Lung (tissue), 12 donors: Measurements from ENCODE around the gene PRKG1. TPM values are rescaled to one million over a fixed set of nuclear protein-coding genes. Genes with fewer than 3 reads are reported as not detected.

Experiments used
- ATAC-seq: fragments of 200-7000 bp; cut with Tn5 transposase; one replicate; pipeline ENCODE4 v1.9.1; 2020; ENCODE audit warnings: moderate number of reproducible peaks; ENCODE audit not compliant: insufficient read depth, low FRiP score
- DNase-seq, 3 donors: peaks; one replicate each; pipeline ENCODE4 v3.0.0-alpha.2; 2013 to 2017
- H3K27ac ChIP-seq, 2 donors: one replicate each; pipeline ENCODE4 v1.5.1; 2013; ENCODE audit warnings: mild to moderate bottlenecking in 2 of 2, moderate library complexity in 2 of 2, control low read depth in 1 of 2, inconsistent platforms in 1 of 2, low read depth in 1 of 2, low read length in 1 of 2
- H3K27me3 ChIP-seq, 3 donors: one replicate each; pipeline ENCODE4 v1.5.1; 2013; ENCODE audit warnings: low read length in 2 of 3; ENCODE audit not compliant: control insufficient read depth in 3 of 3, insufficient read depth in 3 of 3
- H3K36me3 ChIP-seq, 4 donors: one replicate each; pipeline ENCODE4 v1.5.1; 2013; ENCODE audit warnings: low read length in 4 of 4, mild to moderate bottlenecking in 1 of 4, moderate library complexity in 1 of 4; ENCODE audit not compliant: control insufficient read depth in 4 of 4, insufficient read depth in 4 of 4
- H3K4me1 ChIP-seq, 5 donors: one replicate each; pipeline ENCODE4 v1.5.1; 2013; ENCODE audit warnings: low read length in 5 of 5, mild to moderate bottlenecking in 2 of 5, moderate library complexity in 1 of 5; ENCODE audit not compliant: control insufficient read depth in 5 of 5, insufficient read depth in 5 of 5
- H3K4me3 ChIP-seq: one replicate; pipeline ENCODE4 v1.5.1; 2013; ENCODE audit warnings: mild to moderate bottlenecking, control low read depth, moderate library complexity
- H3K9ac ChIP-seq, 2 donors: one replicate each; pipeline ENCODE4 v1.5.1; 2013; ENCODE audit warnings: low read length in 2 of 2, control low read depth in 1 of 2; ENCODE audit not compliant: insufficient read depth in 1 of 2
- H3K9me3 ChIP-seq, 4 donors: one replicate each; pipeline ENCODE4 v1.5.1; 2013; ENCODE audit warnings: low read length in 3 of 4, mild to moderate bottlenecking in 1 of 4, moderate library complexity in 1 of 4; ENCODE audit not compliant: control insufficient read depth in 4 of 4, insufficient read depth in 3 of 4
- CTCF ChIP-seq: IDR thresholded peaks from 2 replicates; pipeline ENCODE4 v1.5.1; 2012; ENCODE audit warnings: mild to moderate bottlenecking; ENCODE audit errors: control extremely low read depth, extremely low read depth
- WGBS, 2 donors: extraction: QIAGEN DNeasy Blood & Tissue Kit; methylation state at CpG; one replicate each; pipeline ENCODE4 v1.1.7; 2013; 5-methylcytosine and 5-hydroxymethylcytosine counted together
- polyA plus RNA-seq, 2 donors: library from polyadenylated mRNA; stranded (reverse); fragments of 200-250 nt; gene quantifications; one replicate each; pipeline ENCODE4 v1.2.1, GENCODE V29; 2013
- total RNA-seq, 2 donors: library from RNA; depleted of rRNA in 1 of 2; stranded (reverse); fragments of >200 nt in 1 of 2; gene quantifications; one replicate each; pipeline ENCODE4 v1.2.1, GENCODE V29; 2014 to 2021
- donor health status: control.
- donor health status: control.
- donor health status: Bipolar disorder and iron deficiency.
- donor health status: healthy.
- donor health status: DM: yes; HTN: yes; CAD: no.

The PRKG1 gene
- total and polyA plus RNA-seq, 4 donors: 2.1 to 50.8 (median 15.1) TPM

GRCh38 chr10:51285601-51286000 lies 211.3 kb downstream of the PRKG1 start:
- H3K27me3 ChIP-seq: no peaks in the 10 kb centered on the region
- WGBS, 2 donors: 96% methylated on average over 3 of the region's 3 CpGs
- no peak overlapping the region for H3K9ac ChIP-seq
- DNase-seq (no peak), ATAC-seq (no peak)
- no peaks in the 10 kb centered on the region for H3K36me3 ChIP-seq
- H3K4me1 ChIP-seq: no peaks in the 10 kb centered on the region
- no peak overlapping the region for H3K4me3 ChIP-seq
- no peak for TF ChIP-seq CTCF
- H3K27ac ChIP-seq: no peak overlapping the region
- peaks cover 0 to 2% (median 0%) of the 10 kb centered on the region in 4 donors for H3K9me3 ChIP-seq

- ATAC-seq (no peak), DNase-seq (no peak)
- Histone ChIP-seq H3K9ac (no peak overlapping the region), H3K4me1 (no peaks in the 10 kb centered on the region), H3K27ac (no peak overlapping the region), H3K9me3 (peaks cover 0 to 2% (median 0%) of the 10 kb centered on the region in 4 donors), H3K27me3 (no peaks in the 10 kb centered on the region), H3K36me3 (no peaks in the 10 kb centered on the region), H3K4me3 (no peak overlapping the region)
- no peak for TF ChIP-seq CTCF
These were observed 214.2 kb downstream of the PRKG1 start for GRCh38 chr10:51288511-51288910.

GRCh38 chr10:51289519-51289918 lies 215.2 kb downstream of the PRKG1 start:
- TF ChIP-seq CTCF: no peak
- Histone ChIP-seq H3K4me3 (no peak overlapping the region), H3K4me1 (no peaks in the 10 kb centered on the region), H3K27ac (no peak overlapping the region), H3K27me3 (no peaks in the 10 kb centered on the region), H3K9me3 (peaks cover 0 to 2% (median 0%) of the 10 kb centered on the region in 4 donors), H3K36me3 (no peaks in the 10 kb centered on the region), H3K9ac (no peak overlapping the region)
- ATAC-seq (no peak), DNase-seq (no peak)
- WGBS, 2 donors: 76 to 80% methylated on average over 1 of the region's 1 CpG

GRCh38 chr10:51291961-51292360 lies 217.7 kb downstream of the PRKG1 start:
- 61 to 73% methylated on average over 2 of the region's 2 CpGs for WGBS, 2 donors
- Histone ChIP-seq H3K4me3 (no peak overlapping the region), H3K4me1 (no peaks in the 10 kb centered on the region), H3K9me3 (peaks cover 0 to 2% (median 0%) of the 10 kb centered on the region in 4 donors), H3K9ac (no peak overlapping the region), H3K27me3 (no peaks in the 10 kb centered on the region), H3K27ac (no peak overlapping the region), H3K36me3 (no peaks in the 10 kb centered on the region)
- DNase-seq (no peak), ATAC-seq (no peak)
- TF ChIP-seq CTCF: no peak
